Placental epithelial cell (primary cell): ENCODE data around the gene QPCTL. TPM values are rescaled to one million over a fixed set of nuclear protein-coding genes. Genes with fewer than 3 reads are reported as not detected.

ENCODE experiments used
- small RNA-seq: library from RNA; depleted of rRNA; stranded (forward); fragments of <200 nt; gene quantifications from one replicate; pipeline ENCODE3, GENCODE V24; 2012
- total RNA-seq: library from RNA; depleted of rRNA; stranded (reverse); fragments of >200 nt; gene quantifications from 2 replicates; pipeline ENCODE4 v1.2.3, GENCODE V29; 2012

Gene QPCTL
- total RNA-seq, result 15.3 and 21.7 TPM in 2 replicates

DNA sequence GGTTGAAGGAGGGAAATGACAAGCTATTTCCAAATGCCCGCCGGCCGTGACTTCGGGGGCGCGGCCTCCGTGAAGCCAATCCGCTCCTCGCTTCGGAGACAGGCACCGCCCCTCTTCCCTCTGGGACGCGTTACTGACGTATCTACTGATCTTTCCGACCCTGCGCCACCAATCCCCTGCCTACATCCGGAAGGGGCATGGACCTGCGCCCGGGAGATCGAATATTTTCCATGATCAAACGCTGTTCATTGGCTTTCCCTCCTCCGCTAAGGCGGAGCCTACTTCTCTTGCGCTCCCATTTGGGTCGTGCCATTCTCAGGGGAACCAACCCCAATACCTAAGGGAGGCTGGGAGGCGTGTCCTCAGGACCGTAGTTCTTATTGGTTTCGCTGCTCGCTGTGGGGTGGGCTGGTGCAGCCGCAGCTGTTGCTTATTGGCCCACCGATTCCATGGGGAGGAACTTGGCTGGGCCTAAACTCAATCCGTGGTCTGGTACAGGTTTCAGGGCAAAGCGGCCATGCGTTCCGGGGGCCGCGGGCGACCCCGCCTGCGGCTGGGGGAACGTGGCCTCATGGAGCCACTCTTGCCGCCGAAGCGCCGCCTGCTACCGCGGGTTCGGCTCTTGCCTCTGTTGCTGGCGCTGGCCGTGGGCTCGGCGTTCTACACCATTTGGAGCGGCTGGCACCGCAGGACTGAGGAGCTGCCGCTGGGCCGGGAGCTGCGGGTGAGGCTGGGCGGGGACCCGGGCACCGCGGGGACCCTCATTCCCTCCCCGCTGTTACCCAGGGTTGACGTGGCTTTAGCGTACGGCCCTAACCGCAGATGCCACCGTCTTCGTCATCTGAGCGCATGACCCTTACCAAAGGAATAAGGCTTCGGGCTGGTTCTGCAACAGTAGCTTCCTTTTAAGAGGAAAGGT lies at the start of gene QPCTL:
Gene QPCTL (plus strand): TSS at position 480 of the 919 bp plus-strand sequence. CDS start 38 bp downstream, at position 518.

DNA sequence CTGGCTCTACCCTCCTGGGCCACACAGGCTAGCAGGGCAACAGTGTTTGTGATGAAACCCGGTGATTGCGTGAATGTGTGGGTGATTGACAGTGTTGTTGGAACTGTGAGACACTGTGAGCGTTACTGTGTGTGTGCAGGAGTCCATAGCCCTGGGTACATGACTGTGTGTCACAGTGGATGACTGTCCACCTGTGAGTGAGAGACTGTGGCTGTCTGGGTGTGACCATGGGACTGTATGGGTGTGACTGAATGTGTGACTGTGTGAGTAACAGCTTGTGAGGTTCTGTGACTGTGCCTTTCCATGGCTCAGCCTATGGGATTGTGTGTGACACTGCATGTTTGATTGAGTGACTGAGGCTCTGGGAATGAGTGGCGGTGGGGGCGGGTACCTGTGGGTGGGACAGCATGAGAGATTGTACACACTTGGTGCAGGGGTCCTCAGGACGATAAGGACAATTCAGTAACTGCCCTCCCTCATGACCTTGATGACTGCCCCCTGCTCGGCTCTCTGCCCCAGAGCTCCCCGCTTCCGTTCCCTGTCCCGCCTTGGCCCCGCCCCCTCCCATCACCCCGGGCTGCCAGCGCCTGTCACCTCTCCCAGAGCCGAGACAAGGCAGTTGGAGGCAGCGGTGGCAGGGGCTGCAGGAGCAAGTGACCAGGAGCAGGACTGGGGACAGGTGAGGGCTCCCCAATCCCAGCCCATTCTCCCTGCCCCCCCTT lies 24.7 kb upstream of the QPCTL start, which contains the start of gene GIPR:
Gene GIPR (plus strand): TSS at position 602 of the 722 bp plus-strand sequence. CDS start 1,300 bp downstream, outside the sequence.

GRCh38 chr19:45691516-45692186 lies 815 bp upstream of the QPCTL start, which contains the start of gene SNRPD2:
Gene SNRPD2, minus strand, starts transcription at chr19:45691953. Its CDS starts 65 bp downstream, at chr19:45691888.

DNA sequence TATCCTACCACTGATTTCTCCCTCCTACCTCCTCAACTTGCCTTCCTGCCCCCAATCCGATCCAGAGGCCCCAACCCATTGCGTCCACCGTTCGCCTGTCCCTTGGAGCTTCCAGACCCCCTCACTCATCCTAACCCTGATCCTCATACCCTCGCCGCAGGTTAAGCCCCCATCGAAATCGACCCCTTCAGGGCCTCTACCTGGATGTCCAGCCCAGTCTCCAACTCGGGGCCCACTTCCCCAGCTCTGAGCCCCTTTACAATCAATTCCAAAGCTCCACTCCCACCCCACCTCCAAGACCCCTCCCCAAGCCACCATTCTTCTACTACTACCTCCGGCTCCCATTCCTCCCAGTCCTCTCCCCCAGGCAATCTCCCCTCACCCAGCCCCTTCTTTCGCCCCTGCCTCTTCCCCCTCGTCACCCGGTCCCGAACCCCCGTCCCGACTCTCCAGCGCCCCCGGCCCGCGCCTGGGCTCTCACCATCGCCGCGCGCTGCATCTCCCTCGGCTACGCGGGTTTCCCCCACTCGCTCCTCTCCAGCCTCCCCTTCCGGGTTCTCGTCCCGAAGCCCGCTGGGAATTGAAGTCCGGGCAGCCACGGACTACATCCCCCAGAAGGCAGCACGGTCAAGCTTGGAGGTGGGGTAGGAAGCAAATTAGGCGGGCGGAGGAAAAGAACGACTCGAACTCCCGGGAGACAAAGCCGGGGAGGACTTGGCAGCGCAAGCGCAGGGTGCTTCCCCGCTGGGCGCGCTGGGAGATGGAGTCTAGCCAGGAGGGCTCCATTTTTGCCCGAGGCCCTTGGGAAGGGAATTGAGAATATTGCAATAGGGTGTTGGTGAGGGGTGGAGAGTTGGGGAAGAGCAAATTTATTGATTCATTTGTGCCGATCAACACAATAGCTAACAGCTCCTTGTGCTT lies 38.2 kb downstream of the QPCTL start, which contains the start of gene FBXO46:
Gene FBXO46 (minus strand): TSS at position 529 of the 921 bp plus-strand sequence. CDS start 17,401 bp downstream, outside the sequence.

DNA sequence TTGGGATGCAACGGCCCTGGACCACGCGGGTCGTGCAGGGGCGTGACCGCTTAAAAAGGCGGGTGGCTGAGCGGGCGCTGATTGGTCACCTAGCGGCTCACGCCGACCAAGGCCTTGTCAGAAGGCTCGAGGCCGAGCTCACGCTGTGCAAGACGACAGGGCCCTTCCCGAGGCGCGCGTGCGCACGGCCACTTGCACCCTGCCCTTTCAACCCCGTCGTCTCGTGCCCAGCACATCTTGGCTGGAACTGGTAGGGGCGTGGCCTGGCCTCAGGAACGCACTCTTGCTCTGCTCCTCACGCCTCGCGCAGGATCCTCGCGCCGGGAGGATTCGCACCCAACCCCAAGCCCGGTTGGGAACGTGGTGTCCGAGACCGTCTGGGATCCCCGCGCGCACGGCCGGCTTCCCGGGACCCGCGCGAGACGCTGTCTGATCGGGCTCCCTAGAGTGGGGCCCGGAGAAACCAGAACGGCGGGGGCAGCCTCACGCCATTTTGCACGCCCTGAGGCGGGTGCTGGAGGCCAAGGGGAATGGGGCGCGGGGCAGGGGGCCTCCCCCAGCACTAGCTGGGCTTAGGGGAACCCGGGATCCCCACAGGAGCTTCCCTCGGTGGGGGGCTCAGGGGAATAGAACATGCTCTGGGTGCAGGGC lies 40.8 kb downstream of the QPCTL start, which contains the start of gene MEIOSIN:
Gene MEIOSIN (plus strand): TSS at position 280 of the 651 bp plus-strand sequence. CDS start 1,938 bp downstream, outside the sequence.

Small RNA genes within 50 kb of the gene (small RNA-seq; reads per million reads assigned to genes)
- gene MIR642A, result 3.9 reads per million, percentile 89 among the genes with 10 or more reads in this experiment
- not detected for gene RN7SL836P

Other genes starting within 250 kb of the QPCTL start
- gene FOSB, start 224.7 kb upstream of the QPCTL start, total RNA-seq, result 32.8 and 86.4 TPM in 2 replicates
- gene RTN2, start 195.6 kb upstream of the QPCTL start, total RNA-seq, result 10.6 and 17.7 TPM in 2 replicates
- 1.1 and 2.0 TPM in 2 replicates for gene PPM1N, start 194.2 kb upstream of the QPCTL start, total RNA-seq
- gene VASP, start 185.2 kb upstream of the QPCTL start, total RNA-seq, result 78.9 and 123 TPM in 2 replicates
- 11.8 and 23.4 TPM in 2 replicates for gene OPA3, start 107.9 kb upstream of the QPCTL start, total RNA-seq
- not detected in 2 replicates for gene GPR4, start 90.5 kb upstream of the QPCTL start, total RNA-seq
- 36.1 and 41.2 TPM in 2 replicates for gene EML2, start 53.3 kb upstream of the QPCTL start, total RNA-seq
- gene GIPR, start 24.4 kb upstream of the QPCTL start, total RNA-seq, result 3.9 and 4.3 TPM in 2 replicates
- 161 and 219 TPM in 2 replicates for gene SNRPD2, start 713 bp upstream of the QPCTL start, total RNA-seq
- 7.2 and 8.2 TPM in 2 replicates for gene FBXO46, start 38.2 kb downstream of the QPCTL start, total RNA-seq
- gene MEIOSIN, start 40.8 kb downstream of the QPCTL start, total RNA-seq, result not detected in 2 replicates
- gene SIX5, start 76.6 kb downstream of the QPCTL start, total RNA-seq, result 14.9 and 18.8 TPM in 2 replicates
- gene DMPK, start 89.8 kb downstream of the QPCTL start, total RNA-seq, result 10.8 and 18.5 TPM in 2 replicates
- gene DMWD, start 100.2 kb downstream of the QPCTL start, total RNA-seq, result 33.4 and 36.5 TPM in 2 replicates
- gene RSPH6A, start 122.6 kb downstream of the QPCTL start, total RNA-seq, result 0.39 and 0.43 TPM in 2 replicates
- gene SYMPK, start 170.5 kb downstream of the QPCTL start, total RNA-seq, result 42.0 and 47.6 TPM in 2 replicates
- gene FOXA3, start 171.7 kb downstream of the QPCTL start, total RNA-seq, result not detected in 2 replicates
- 31.6 and 39.7 TPM in 2 replicates for gene IRF2BP1, start 193.5 kb downstream of the QPCTL start, total RNA-seq
- gene MYPOP, start 209.9 kb downstream of the QPCTL start, total RNA-seq, result 1.6 and 2.0 TPM in 2 replicates
- not detected in 2 replicates for gene NANOS2, start 222.1 kb downstream of the QPCTL start, total RNA-seq